HCT116 (cell line): ENCODE results near the gene ASPG. TPM values are rescaled to one million over a fixed set of nuclear protein-coding genes. Genes with fewer than 3 reads are reported as not detected.

ENCODE experiments used
- ATAC-seq: fragments of 200-7000 bp; cut with Tn5 transposase; 2 replicates; pipeline ENCODE4 v1.9.1; 2020; ENCODE audit warnings: mild to moderate bottlenecking, moderate library complexity
- BruUV-seq: library from RNA; stranded (reverse); fragments of 400-500 nt; replicated peaks from 2 replicates; lab custom pipeline; 2021; lab: Mats Ljungman, UMichigan
- CTCF ChIA-PET: fragments of 300-600 bp; sonication (Branson Sonifier 250); formaldehyde crosslinking; loops from one replicate; lab custom pipeline; 2021; ENCODE audit warnings: antibody characterized with exemption; lab: Charles Lee
- POLR2A ChIA-PET: fragments of 300-600, 350-600 bp; sonication (Branson Sonifier 250); formaldehyde crosslinking; loops from one replicate; lab custom pipeline; 2021; ENCODE audit warnings: antibody characterized with exemption; lab: Charles Lee
- RAD21 ChIA-PET, 2 experiments: fragments of 300-600 bp; sonication (Branson Sonifier 250); formaldehyde crosslinking; loops; one replicate each; lab custom pipeline; 2023; ENCODE audit warnings: low total read pairs in 2 of 2; ENCODE audit not compliant: uncharacterized antibody in 2 of 2, unreplicated experiment in 2 of 2, low non-redundant PET in 1 of 2; lab: Charles Lee
- DNase-seq: peaks from one replicate; pipeline ENCODE4 v3.0.0-alpha.2; 2010; ENCODE audit warnings: low read depth, low spot score
- H2AFZ ChIP-seq: fragments of 200-600 bp; shearing (Covaris generic), sonication (generic); 2 replicates; pipeline ENCODE4 v1.6.1; 2017; ENCODE audit warnings: low read depth, mixed run types, mixed read lengths, antibody characterized with exemption, low read length; ENCODE audit not compliant: poor library complexity, severe bottlenecking
- H3K27ac ChIP-seq: 2 replicates; pipeline ENCODE4 v1.5.1; 2012; ENCODE audit warnings: low read depth, low read length
- H3K27me3 ChIP-seq: fragments of 200-600 bp; sonication (generic); 2 replicates; pipeline ENCODE4 v1.6.1; 2016; ENCODE audit warnings: mixed run types, low read length, mixed read lengths; ENCODE audit not compliant: insufficient read depth
- H3K36me3 ChIP-seq, 2 experiments: fragments of 200-500 bp in 1 of 2; fragments of 200-600 bp in 1 of 2; sonication (Bioruptor generic) in 1 of 2; sonication (generic) in 1 of 2; 2 replicates each; pipeline versions ENCODE4 v1.5.1 to v1.6.1; 2014 to 2016; ENCODE audit warnings: low read length in 2 of 2, inconsistent platforms in 1 of 2, mixed read lengths in 1 of 2, mixed run types in 1 of 2; ENCODE audit not compliant: insufficient read depth in 2 of 2, control insufficient read depth in 1 of 2
- H3K4me1 ChIP-seq, 2 experiments: fragments of 200-600 bp in 1 of 2; sonication (generic) in 1 of 2; 2 replicates each; pipeline versions ENCODE4 v1.5.1 to v1.6.1; 2012 to 2017; ENCODE audit warnings: low read length in 2 of 2, inconsistent platforms in 1 of 2, mild to moderate bottlenecking in 1 of 2, mixed read lengths in 1 of 2, mixed run types in 1 of 2, moderate library complexity in 1 of 2; ENCODE audit not compliant: insufficient read depth in 2 of 2, control insufficient read depth in 1 of 2
- H3K4me2 ChIP-seq: fragments of 200-600 bp; sonication (generic); 2 replicates; pipeline ENCODE4 v1.6.1; 2017; ENCODE audit warnings: mixed run types, low read length, mixed read lengths
- H3K4me3 ChIP-seq, 2 experiments: fragments of 200-600 bp in 1 of 2; sonication (generic) in 1 of 2; replicated peaks in 1 of 2; 2 replicates each; pipeline ENCODE4 v1.5.1; 2011 to 2016; ENCODE audit warnings: low read length in 2 of 2, control low read depth in 1 of 2, low read depth in 1 of 2, mild to moderate bottlenecking in 1 of 2, mixed read lengths in 1 of 2, mixed run types in 1 of 2
- H3K79me2 ChIP-seq: fragments of 200-600 bp; sonication (generic); 2 replicates; pipeline ENCODE4 v1.6.1; 2017; ENCODE audit warnings: mild to moderate bottlenecking, mixed run types, low read length, moderate library complexity, mixed read lengths; ENCODE audit not compliant: insufficient read depth
- H3K9ac ChIP-seq: fragments of 200-600 bp; sonication (generic); 2 replicates; pipeline ENCODE4 v1.6.1; 2016; ENCODE audit warnings: low read length, mixed read lengths
- H3K9me2 ChIP-seq: fragments of 200-600 bp; sonication (generic), shearing (Covaris generic); 2 replicates; pipeline ENCODE4 v1.6.1; 2017; ENCODE audit warnings: mixed run types, mild to moderate bottlenecking, moderate library complexity; ENCODE audit not compliant: insufficient read depth
- H3K9me3 ChIP-seq, 2 experiments: fragments of 200-500 bp in 1 of 2; fragments of 200-600 bp in 1 of 2; sonication (Bioruptor generic) in 1 of 2; sonication (generic) in 1 of 2; 2 replicates each; pipeline ENCODE4 v1.6.1; 2014 to 2017; ENCODE audit warnings: low read length in 2 of 2, mixed read lengths in 2 of 2, inconsistent platforms in 1 of 2, low read depth in 1 of 2, mild to moderate bottlenecking in 1 of 2, mixed run types in 1 of 2, moderate library complexity in 1 of 2; ENCODE audit not compliant: control insufficient read depth in 1 of 2, insufficient read depth in 1 of 2
- H4K20me1 ChIP-seq: fragments of 200-600 bp; sonication (generic), shearing (Covaris generic); 2 replicates; pipeline ENCODE4 v1.6.1; 2017; ENCODE audit warnings: mixed run types, mild to moderate bottlenecking, moderate library complexity; ENCODE audit not compliant: insufficient read depth
- CTCF ChIP-seq, 3 experiments: fragments of 200-600 bp in 1 of 3; sonication (generic) in 1 of 3; IDR thresholded peaks in 2 of 3; conservative IDR thresholded peaks in 1 of 3; 2 replicates each; pipeline ENCODE4 v1.5.1; 2012 to 2017; ENCODE audit warnings: low read depth in 2 of 3, low read length in 2 of 3, antibody characterized with exemption in 1 of 3, borderline replicate concordance in 1 of 3, control low read depth in 1 of 3, mild to moderate bottlenecking in 1 of 3, mixed read lengths in 1 of 3, mixed run types in 1 of 3, moderate library complexity in 1 of 3; ENCODE audit not compliant: insufficient read depth in 1 of 3
- POLR2A ChIP-seq: IDR thresholded peaks from 2 replicates; pipeline ENCODE4 v1.7.0; 2011; ENCODE audit warnings: borderline replicate concordance; ENCODE audit not compliant: insufficient read depth, insufficient read length; ENCODE audit errors: extremely low read depth
- POLR2AphosphoS5 ChIP-seq: IDR thresholded peaks from 2 replicates; pipeline ENCODE4 v1.6.1; 2011; ENCODE audit warnings: mild to moderate bottlenecking, low read depth, low read length, moderate library complexity
- TCF7L2 ChIP-seq: IDR thresholded peaks from 2 replicates; pipeline ENCODE4 v1.7.0; 2011; ENCODE audit warnings: borderline replicate concordance, inconsistent platforms; ENCODE audit not compliant: insufficient read depth, insufficient read length; ENCODE audit errors: extremely low read depth
- intact Hi-C: fragments of 100-400 bp; cut with micrococcal nuclease; formaldehyde crosslinking; loops from 2 replicates; pipeline ENCODE4 v1.10.0; 2022
- total RNA-seq: library from RNA; stranded (reverse); gene quantifications from one replicate; pipeline ENCODE4 v1.2.1, GENCODE V29; 2021; ENCODE audit not compliant: unreplicated experiment

Gene ASPG
- total RNA-seq, 1 experiment from 2014 or later, result not detected

GRCh38 chr14:104112609-104113571, 27.4 kb downstream of the ASPG start:
- Histone ChIP-seq H3K4me1 (peaks cover 30 to 58% of the 10 kb centered on the region in 2 experiments; a peak in 3 of 4 replicates), H3K4me3 (no peak overlapping the region), H3K79me2 (no peaks in the 10 kb centered on the region), H2AFZ (no peak overlapping the region), H3K9ac (no peak overlapping the region), H4K20me1 (no peaks in the 10 kb centered on the region), H3K9me3 (no peaks in the 10 kb centered on the region), H3K9me2 (no peaks in the 10 kb centered on the region), H3K27ac (no peak overlapping the region), H3K36me3 (no peaks in the 10 kb centered on the region), H3K4me2 (no peak overlapping the region), H3K27me3 (no peaks in the 10 kb centered on the region)
- TF ChIP-seq CTCF (IDR thresholded peaks at IDR 0.05 in 2 of 3, conservative IDR thresholded peaks at IDR 0.05 in 1 of 3; ENCODE audit: borderline replicate concordance in 1 of 3, insufficient read depth in 1 of 3, low read depth in 2 of 3, low read length in 2 of 3) (no peak), POLR2AphosphoS5 (0 out of 2 replicates have a peak, but pooled peaks have one; percentile 19), POLR2A (no peak), TCF7L2 (no peak)
- ChIA-PET POLR2A (no interaction called here), RAD21 (no interaction called here), CTCF (interaction anchor here (0.6 to 0.7 kb wide), 2 partner anchors 9 to 229 kb away, joined by 3 to 4 read pairs; no protein-coding TSS in a partner anchor)
- ATAC-seq (no peak), DNase-seq (no peak)
- BruUV-seq, result no TSS peak
- intact Hi-C loops, result no loop called here
